HG02623 (cell line): ENCODE data around the gene SPTA1.
"Not testable (repeated sequence)": the region's sequence is repeated elsewhere in the genome, so short reads cannot be mapped to it uniquely, and the experiment has no call there.

ENCODE experiments used
- ATAC-seq: cut with Tn5 transposase; IDR thresholded peaks from one replicate; pipeline ENCODE4 v1.9.1; 2021; ENCODE audit warnings: moderate library complexity; ENCODE audit not compliant: unreplicated experiment

SPTA1 gene

DNA sequence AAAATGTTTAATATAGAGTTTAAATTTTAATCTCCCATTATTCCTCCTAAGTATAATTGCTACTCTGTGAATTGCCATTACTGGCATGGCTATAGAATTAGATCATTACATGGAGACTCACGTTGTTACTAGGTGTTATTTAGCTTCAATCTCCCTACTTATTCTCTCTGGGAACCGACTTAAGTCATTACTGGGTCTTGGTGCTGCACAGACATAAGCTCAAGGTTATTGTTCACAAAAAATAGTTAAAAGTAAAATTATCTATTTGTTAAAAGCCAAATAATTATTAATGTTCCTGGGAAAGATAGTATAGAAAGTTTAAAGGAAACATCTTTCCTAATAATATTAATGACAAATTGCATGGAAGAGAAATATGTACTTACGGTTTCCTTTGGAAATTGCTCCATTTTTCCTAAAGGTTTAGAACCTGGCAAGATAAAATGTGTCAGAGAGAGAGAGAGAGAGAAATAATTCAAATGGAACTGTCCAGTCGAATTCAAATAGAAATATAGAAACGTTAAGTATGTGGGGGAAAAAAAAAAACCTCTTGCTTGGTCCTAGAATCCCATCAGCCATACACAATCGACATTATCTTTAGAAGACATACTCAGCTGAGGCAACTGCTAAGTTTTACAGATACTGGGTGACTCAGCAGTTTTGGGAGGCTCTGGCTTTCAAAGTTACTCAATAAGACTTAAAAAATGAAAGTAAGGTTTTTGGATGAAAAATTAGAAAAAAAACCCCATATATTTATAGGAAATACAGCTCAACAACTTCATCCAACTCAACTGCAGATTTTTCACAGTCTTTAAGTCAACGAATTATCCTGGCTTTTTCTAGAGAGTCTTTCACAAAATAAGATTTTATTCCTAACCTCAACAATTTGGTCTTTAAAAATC, at the start of gene SPTA1:
Gene SPTA1 (minus strand): TSS at position 605 of the 899 bp plus-strand sequence. CDS start 198 bp downstream, at position 407.
- ATAC-seq = no peak

DNA sequence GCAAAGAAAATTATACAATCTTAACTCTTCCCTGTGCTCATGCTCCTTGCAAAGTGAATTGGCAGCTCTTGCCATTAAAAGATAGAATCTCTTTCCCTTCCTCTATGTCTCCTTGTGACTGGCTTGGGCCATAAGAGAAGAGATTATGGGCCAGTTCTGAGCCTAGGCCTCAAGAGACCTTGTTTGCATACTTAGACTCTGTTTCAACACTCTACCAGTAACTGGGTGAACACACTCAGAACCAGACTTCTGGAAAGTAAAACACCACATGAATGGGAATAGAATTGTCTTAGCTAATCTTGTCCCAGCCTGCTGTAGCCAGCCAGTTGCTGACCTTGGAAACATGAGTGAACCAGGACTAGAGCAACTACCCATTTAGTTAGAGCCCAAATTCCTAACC, 49.3 kb upstream of the SPTA1 start:
- ATAC-seq = no peak

DNA sequence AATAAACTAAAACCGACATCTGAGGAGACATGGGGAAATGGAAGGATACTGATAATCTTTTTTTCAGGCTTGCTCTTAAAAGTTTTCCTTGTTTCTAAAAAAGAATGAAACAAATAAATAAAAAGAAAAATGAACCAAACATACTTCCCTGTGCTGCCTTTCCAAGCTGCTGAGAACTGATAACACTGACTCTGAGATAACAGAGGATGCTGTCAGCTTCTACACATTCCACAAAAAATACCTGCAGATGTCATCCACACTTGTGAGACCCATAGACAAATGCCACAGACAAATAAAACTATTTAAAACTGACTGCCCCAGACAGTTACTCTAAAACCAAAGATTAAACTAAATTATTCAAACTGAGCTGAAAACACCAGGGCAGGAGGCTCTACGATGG, 46.0 kb upstream of the SPTA1 start:
- ATAC-seq = no peak

DNA sequence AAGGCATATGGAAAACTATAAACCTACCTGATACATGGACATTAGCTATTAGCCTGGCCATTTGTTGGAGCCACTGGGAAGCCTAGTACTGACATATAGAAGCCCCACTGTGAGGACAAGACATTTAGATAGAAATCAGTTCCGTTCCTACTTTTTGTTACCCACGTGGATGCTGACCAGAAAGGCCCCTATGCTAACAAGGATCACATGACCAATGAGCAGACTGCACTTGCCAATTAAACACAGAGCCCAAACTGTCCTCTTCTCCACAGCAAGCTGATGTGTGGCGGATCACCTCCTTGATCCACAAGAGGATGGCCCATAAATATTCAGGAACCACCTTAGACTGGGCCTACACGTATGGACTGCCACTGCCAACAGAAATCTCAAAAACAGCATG, 45.2 kb upstream of the SPTA1 start:
- no peak for ATAC-seq

DNA sequence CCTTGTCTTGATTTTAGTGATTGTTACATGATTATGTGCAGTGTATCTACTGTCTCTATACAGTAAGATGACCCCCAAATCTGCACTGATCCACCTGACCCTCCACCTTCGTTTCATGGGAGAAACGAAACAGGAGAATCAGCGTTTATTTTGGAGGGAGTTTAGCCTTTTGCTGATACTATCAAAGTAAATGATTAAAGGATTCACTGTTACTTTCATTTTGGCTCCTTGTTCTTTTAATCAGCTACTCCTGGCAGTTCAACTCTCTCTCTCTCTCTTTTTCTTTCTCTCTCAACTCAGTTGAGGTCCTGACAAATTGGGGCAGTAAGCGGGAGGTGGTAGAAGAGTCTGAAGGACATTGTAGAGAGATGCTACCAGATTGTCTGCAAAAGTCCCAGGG, 43.9 kb upstream of the SPTA1 start:
- no peak for ATAC-seq

DNA sequence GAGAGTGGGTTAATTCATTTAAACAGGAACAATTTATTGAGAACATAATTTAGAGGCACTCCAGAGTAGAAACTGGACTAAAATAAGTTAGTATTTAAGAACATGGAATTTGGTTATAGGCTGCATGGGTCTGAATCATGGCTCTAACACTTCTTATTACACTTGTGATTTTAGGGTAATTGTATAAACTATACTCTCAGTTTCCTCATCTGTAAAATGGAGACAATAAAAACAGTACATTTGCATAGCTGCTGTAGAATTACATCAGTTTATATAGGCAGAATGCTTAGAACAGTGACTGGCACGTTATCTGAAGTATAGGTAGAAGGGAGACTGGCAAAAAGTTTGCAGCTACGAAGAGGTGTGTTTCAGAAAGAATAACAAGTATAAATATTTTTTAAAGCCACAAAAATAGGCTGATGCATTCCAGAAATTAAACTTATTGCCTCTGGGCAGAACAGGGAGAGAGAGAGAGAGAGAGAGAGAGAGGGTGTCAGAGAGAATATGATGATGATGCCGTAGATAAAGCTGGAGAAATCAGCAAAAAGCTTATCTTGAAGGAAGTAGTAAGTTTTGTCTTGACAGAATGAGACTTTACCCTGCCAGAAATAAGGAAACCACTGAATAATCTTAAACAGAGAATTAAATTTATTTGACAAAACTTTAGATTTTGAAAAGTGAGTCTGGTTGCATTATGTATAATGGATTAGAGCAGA, 42.2 kb upstream of the SPTA1 start:
- ATAC-seq = no peak

- ATAC-seq = no peak
These were observed 37.9 kb upstream of the SPTA1 start for GRCh38 chr1:158724442-158724841.

DNA sequence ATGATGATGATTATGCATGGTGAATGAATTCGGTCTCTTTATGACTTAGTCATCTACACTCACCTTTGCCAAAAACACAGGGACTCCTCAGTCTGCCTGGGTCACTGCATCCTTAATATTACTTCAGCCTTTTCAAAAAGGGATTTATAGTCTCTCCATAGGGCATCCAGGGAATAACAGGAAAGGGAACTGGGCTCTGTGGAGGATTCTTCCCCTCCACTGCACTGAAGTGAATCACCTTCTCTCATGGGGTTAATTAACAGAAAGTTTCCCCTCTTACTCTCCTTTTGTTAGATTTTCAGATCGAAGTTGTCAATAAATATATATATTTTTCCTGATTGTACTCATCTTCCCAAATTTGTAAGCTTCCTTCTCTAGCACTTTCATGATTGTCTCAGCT, 34.1 kb upstream of the SPTA1 start, which contains the start of gene OR6K3:
Gene OR6K3 (minus strand): TSS at position 101 of the 400 bp plus-strand sequence. CDS start 2,605 bp downstream, outside the sequence.
- no peak for ATAC-seq

DNA sequence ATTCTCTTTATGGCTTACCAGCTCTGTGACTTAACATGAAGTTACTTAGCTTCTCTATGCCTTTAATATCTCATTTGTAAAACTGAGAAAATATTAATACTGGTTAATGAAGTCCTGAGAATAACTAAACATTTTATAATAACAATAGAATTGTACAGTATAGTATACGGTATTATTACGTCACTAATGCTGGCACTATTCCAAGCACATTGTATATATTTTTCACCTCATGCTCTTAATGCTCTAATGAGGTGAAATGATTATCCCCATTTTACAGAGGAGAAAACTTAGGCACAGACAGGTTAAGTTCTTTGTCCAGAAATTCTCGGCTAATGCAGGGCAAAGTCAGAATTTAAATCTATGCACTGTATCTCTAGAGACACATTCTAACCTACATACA, 33.1 kb upstream of the SPTA1 start:
- ATAC-seq = no peak

- ATAC-seq = no peak
These were observed 30.8 kb upstream of the SPTA1 start for GRCh38 chr1:158717344-158717743.

- no peak for ATAC-seq
These were observed 29.8 kb upstream of the SPTA1 start for GRCh38 chr1:158716335-158716734.

- no peak for ATAC-seq
These were observed 28.2 kb upstream of the SPTA1 start for GRCh38 chr1:158714754-158715153.

GRCh38 chr1:158711098-158711497, 24.6 kb upstream of the SPTA1 start:
- ATAC-seq = no peak

GRCh38 chr1:158706096-158706495, 19.6 kb upstream of the SPTA1 start:
- no peak for ATAC-seq

GRCh38 chr1:158700552-158700951, 14.0 kb upstream of the SPTA1 start, which contains the start of gene OR6K2:
OR6K2 (minus strand) TSS chr1:158700652; CDS start chr1:158700652, 0 bp downstream.
- no peak for ATAC-seq

DNA sequence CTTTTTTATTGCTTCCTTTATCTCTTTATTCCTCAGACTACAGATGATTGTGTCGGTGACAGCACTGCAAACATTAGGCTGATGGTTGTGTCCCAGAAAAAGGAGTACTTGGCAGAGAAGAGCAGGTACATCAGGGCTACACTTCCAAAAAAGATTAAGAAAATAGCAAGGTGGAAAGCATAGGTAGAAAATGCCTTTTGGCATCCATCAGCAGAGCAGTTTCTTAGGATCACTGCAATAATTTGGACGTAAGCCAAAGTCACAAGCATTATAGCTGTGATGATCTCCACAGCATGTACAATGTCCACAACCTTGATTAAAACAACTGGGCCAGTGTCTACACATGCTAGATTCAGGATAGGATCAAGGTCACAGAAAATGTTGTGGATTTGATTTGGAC, 8.1 kb upstream of the SPTA1 start:
- no peak for ATAC-seq

DNA sequence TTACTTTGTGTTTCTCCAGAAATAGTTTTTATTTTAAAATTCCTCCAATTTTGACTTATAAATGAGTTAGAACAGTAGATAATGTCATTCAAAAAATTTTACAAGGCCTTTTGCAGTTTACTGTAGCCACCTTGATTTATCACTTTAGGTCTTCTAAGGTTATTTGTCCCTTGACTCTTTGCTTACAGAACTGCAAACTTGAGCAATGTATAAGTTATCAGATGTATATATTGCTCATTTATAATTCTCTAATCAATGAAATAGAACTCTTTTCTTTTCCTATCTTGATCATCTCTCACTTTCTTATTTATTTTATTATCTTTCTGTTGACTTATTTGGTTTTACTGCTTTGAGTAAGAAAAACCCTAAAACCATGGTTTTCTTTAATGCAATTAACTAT, 5.8 kb upstream of the SPTA1 start:
- no peak for ATAC-seq

- no peak for ATAC-seq
These were observed 5.4 kb upstream of the SPTA1 start for GRCh38 chr1:158691907-158692306.

GRCh38 chr1:158691149-158691548, 4.6 kb upstream of the SPTA1 start:
- not testable (repeated sequence) for ATAC-seq

- ATAC-seq = no peak
These were observed 3.4 kb upstream of the SPTA1 start for GRCh38 chr1:158689875-158690274.

- ATAC-seq = no peak
These were observed 2.6 kb upstream of the SPTA1 start for GRCh38 chr1:158689110-158689509.

DNA sequence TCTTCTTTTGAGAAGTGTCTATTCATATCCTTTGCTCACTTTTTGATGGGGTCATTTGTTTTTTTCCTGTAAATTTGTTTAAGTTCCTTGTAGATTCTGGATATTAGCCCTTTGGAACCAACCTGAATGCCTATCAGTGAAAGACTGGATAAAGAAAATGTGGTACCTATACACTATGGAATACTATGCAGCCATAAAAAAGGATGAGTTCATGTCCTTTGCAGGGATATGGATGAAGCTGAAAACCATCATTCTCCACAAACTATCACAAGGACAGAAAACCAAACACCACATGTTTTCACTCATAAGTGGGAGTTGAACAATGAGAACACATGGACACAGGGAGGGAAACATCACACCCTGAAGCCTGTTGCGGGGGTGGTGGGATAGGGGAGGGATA, 1.8 kb upstream of the SPTA1 start:
- not testable (repeated sequence) for ATAC-seq
